Endothelial cell of umbilical vein (primary cell): ENCODE results near the gene LDB3. TPM values are rescaled to one million over a fixed set of nuclear protein-coding genes. Genes with fewer than 3 reads are reported as not detected.

Experiments
- BruUV-seq: library from RNA; stranded (reverse); fragments of 400-500 nt; replicated peaks from 2 replicates; lab custom pipeline; 2021; lab: Mats Ljungman, UMichigan
- CTCF ChIA-PET: fragments of 300-600, 350-600 bp; sonication (Branson Sonifier 250); formaldehyde crosslinking; loops from one replicate; lab custom pipeline; 2021; ENCODE audit warnings: antibody characterized with exemption, inconsistent platforms; lab: Charles Lee
- POLR2A ChIA-PET: fragments of 300-600, 350-600 bp; sonication (Branson Sonifier 250); formaldehyde crosslinking; loops from one replicate; lab custom pipeline; 2021; ENCODE audit warnings: antibody characterized with exemption, inconsistent platforms; lab: Charles Lee
- DNase-seq: peaks from one replicate; pipeline ENCODE4 v3.0.0-alpha.2; 2011; ENCODE audit warnings: low read depth, low spot score
- FAIRE-seq: peaks from 2 replicates; lab custom pipeline; 2011; peaks lifted over from hg19 to GRCh38; lab: Jason Lieb, UNC
- H2AFZ ChIP-seq: 2 replicates; pipeline ENCODE4 v1.6.0; 2012; ENCODE audit warnings: low read depth, low read length, control low read depth, inconsistent platforms
- H3K27ac ChIP-seq: 2 replicates; pipeline ENCODE4 v1.5.1; 2011; ENCODE audit warnings: low read depth, mild to moderate bottlenecking, control low read depth, low read length, moderate library complexity; ENCODE audit not compliant: insufficient read depth
- H3K27me3 ChIP-seq, 2 experiments: 2 replicates each; pipeline versions ENCODE4 v1.6.0 to v1.6.1; 2011; ENCODE audit warnings: low read length in 2 of 2, mixed read lengths in 1 of 2; ENCODE audit not compliant: control insufficient read depth in 2 of 2, insufficient read depth in 2 of 2
- H3K36me3 ChIP-seq, 2 experiments: 2 replicates in 1 of 2; 3 replicates in 1 of 2; pipeline ENCODE4 v1.5.1; 2011; ENCODE audit warnings: low read length in 2 of 2, mild to moderate bottlenecking in 1 of 2, moderate library complexity in 1 of 2; ENCODE audit not compliant: control insufficient read depth in 2 of 2, insufficient read depth in 2 of 2; ENCODE audit errors: extremely low read depth in 1 of 2
- H3K4me1 ChIP-seq: 3 replicates; pipeline ENCODE4 v1.5.1; 2011; ENCODE audit warnings: mild to moderate bottlenecking, low read length; ENCODE audit not compliant: control insufficient read depth, insufficient read depth; ENCODE audit errors: extremely low read depth
- H3K4me2 ChIP-seq: 2 replicates; pipeline ENCODE4 v1.6.1; 2011; ENCODE audit warnings: low read length, control low read depth, mixed read lengths; ENCODE audit not compliant: insufficient read depth
- H3K4me3 ChIP-seq, 3 experiments: fragments of 200-600 bp in 1 of 3; sonication (generic), shearing (Covaris generic) in 1 of 3; replicated peaks in 1 of 3; 2 replicates each; pipeline ENCODE4 v1.5.1; 2011 to 2016; ENCODE audit warnings: control low read depth in 3 of 3, low read length in 3 of 3, mild to moderate bottlenecking in 2 of 3, inconsistent platforms in 1 of 3, low read depth in 1 of 3, moderate library complexity in 1 of 3; ENCODE audit not compliant: insufficient read depth in 1 of 3
- H3K79me2 ChIP-seq: 2 replicates; pipeline ENCODE4 v1.6.0; 2012; ENCODE audit warnings: low read length, inconsistent platforms; ENCODE audit not compliant: control insufficient read depth, insufficient read depth
- H3K9ac ChIP-seq: replicated peaks from 2 replicates; pipeline ENCODE3; 2011; ENCODE audit warnings: low read length, control low read depth; ENCODE audit not compliant: insufficient read depth; ENCODE audit errors: extremely low read depth
- H3K9me1 ChIP-seq: replicated peaks from 3 replicates; pipeline ENCODE4 v1.6.0; 2011; ENCODE audit warnings: mild to moderate bottlenecking, low read length; ENCODE audit not compliant: control insufficient read depth, insufficient read depth; ENCODE audit errors: extremely low read depth
- H3K9me3 ChIP-seq: replicated peaks from 2 replicates; pipeline ENCODE4 v1.5.1; 2012; ENCODE audit warnings: low read length, inconsistent platforms; ENCODE audit not compliant: control insufficient read depth, insufficient read depth
- H4K20me1 ChIP-seq: replicated peaks from 2 replicates; pipeline ENCODE3; 2011; ENCODE audit warnings: mild to moderate bottlenecking, low read length; ENCODE audit not compliant: control insufficient read depth, insufficient read depth; ENCODE audit errors: extremely low read depth
- CTCF ChIP-seq, 2 donors: IDR thresholded peaks; 1 replicate in 1 of 2; 2 replicates in 1 of 2; pipeline ENCODE4 v1.5.1; 2011; ENCODE audit warnings: low read length in 2 of 2, mild to moderate bottlenecking in 2 of 2, moderate library complexity in 2 of 2, control low read depth in 1 of 2, inconsistent platforms in 1 of 2, low read depth in 1 of 2; ENCODE audit not compliant: insufficient read depth in 1 of 2; ENCODE audit errors: extremely low read depth in 1 of 2
- EZH2 ChIP-seq: IDR thresholded peaks from 2 replicates; pipeline ENCODE4 v1.6.1; 2012; ENCODE audit warnings: borderline replicate concordance, low read depth, mild to moderate bottlenecking, moderate library complexity, low read length, inconsistent platforms; ENCODE audit not compliant: severe bottlenecking
- FOS ChIP-seq: IDR thresholded peaks from 2 replicates; pipeline ENCODE4 v1.6.1; 2011; ENCODE audit warnings: mild to moderate bottlenecking, low read length, moderate library complexity, borderline replicate concordance; ENCODE audit not compliant: insufficient read depth
- GATA2 ChIP-seq: IDR thresholded peaks from 2 replicates; pipeline ENCODE4 v1.7.0; 2011; ENCODE audit warnings: low read depth, mild to moderate bottlenecking, moderate library complexity, mixed read lengths, low read length; ENCODE audit not compliant: insufficient read length, insufficient read depth
- JUN ChIP-seq: IDR thresholded peaks from 2 replicates; pipeline ENCODE4 v1.6.1; 2011; ENCODE audit warnings: borderline replicate concordance, low read depth; ENCODE audit not compliant: insufficient read length, insufficient read depth
- MAX ChIP-seq: IDR thresholded peaks from 2 replicates; pipeline ENCODE4 v1.6.1; 2011; ENCODE audit not compliant: insufficient read depth, insufficient read length
- MYC ChIP-seq: IDR thresholded peaks from one replicate; pipeline ENCODE4 v1.6.1; 2011; ENCODE audit warnings: mild to moderate bottlenecking, low read depth, low read length
- POLR2A ChIP-seq: IDR thresholded peaks from 2 replicates; pipeline ENCODE4 v1.6.1; 2012; ENCODE audit warnings: low read depth, mild to moderate bottlenecking, control low read depth, low read length
- POLR2AphosphoS5 ChIP-seq: IDR thresholded peaks from 2 replicates; pipeline ENCODE4 v1.6.1; 2012; ENCODE audit warnings: low read depth, mild to moderate bottlenecking, control low read depth, low read length, moderate library complexity; ENCODE audit not compliant: insufficient read depth
- dilution Hi-C: fragments of 300-500 bp; cut with MboI; formaldehyde crosslinking; loops from one replicate; pipeline ENCODE4 v1.15.0; 2019; ENCODE audit warnings: low sequenced_read_pairs; ENCODE audit not compliant: extremely low pct_ligation_motif_present
- intact Hi-C: fragments of 100-400 bp; cut with micrococcal nuclease; formaldehyde crosslinking; loops from one replicate; pipeline ENCODE4 v1.10.0; 2022
- polyA plus RNA-seq, 4 experiments: library from polyadenylated mRNA; depleted of rRNA in 3 of 4; stranded (reverse) in 3 of 4; unstranded in 1 of 4; fragments of >200 nt; gene quantifications; 2 replicates each; pipeline versions ENCODE4 v1.2.1 to v1.2.3, GENCODE V29; 2011 to 2012; ENCODE audit warnings: missing spikeins in 1 of 4
- total RNA-seq: library from RNA; stranded (reverse); gene quantifications from 2 replicates; pipeline ENCODE4 v1.2.3, GENCODE V29; 2021

Gene LDB3
- total and polyA plus RNA-seq, 2 donors (not counting 3 experiments of a cell fraction or from before 2014, with no cell fraction given), result not detected

GRCh38 chr10:86692023-86692514, 23.8 kb downstream of the LDB3 start:
- Histone ChIP-seq H3K79me2 (no peaks in the 10 kb centered on the region), H3K9ac (no peak overlapping the region), H3K4me1 (no peaks in the 10 kb centered on the region), H3K4me2 (no peak overlapping the region), H3K9me3 (no peaks in the 10 kb centered on the region), H2AFZ (no peak overlapping the region), H3K9me1 (no peaks in the 10 kb centered on the region), H3K27ac (no peak overlapping the region), H3K27me3 (peaks cover 54 to 59% of the 10 kb centered on the region in 2 experiments), H4K20me1 (no peaks in the 10 kb centered on the region), H3K36me3 (no peaks in the 10 kb centered on the region), H3K4me3 (no peak overlapping the region)
- no peak for FAIRE-seq
- ChIA-PET POLR2A (no interaction called here), CTCF (interaction anchor here (1.6 to 4.6 kb wide), 4 partner anchors 201 to 268 kb away, joined by 3 to 129 read pairs (median 15); no protein-coding TSS in a partner anchor)
- no TSS peak for BruUV-seq
- dilution Hi-C loops, result no loop called here
- intact Hi-C loops, result no loop called here
- DNase-seq, result no peak
- TF ChIP-seq POLR2AphosphoS5 (no peak), JUN (no peak), MYC (no peak), MAX (no peak), POLR2A (no peak), CTCF (IDR thresholded peaks at IDR 0.05; ENCODE audit: extremely low read depth in 1 of 2, insufficient read depth in 1 of 2, low read depth in 1 of 2, low read length in 2 of 2) (no peak), GATA2 (no peak), EZH2 (no peak), FOS (no peak)
